GM20000 (cell line): ENCODE data around the gene EHF.

Source experiments
- DNase-seq: peaks from one replicate; pipeline ENCODE4 v3.0.0; 2012; ENCODE audit warnings: low spot score
- TF ChIP-seq, protein P1 (sequence below): IDR thresholded peaks from 2 replicates; pipeline ENCODE4 v1.5.1; 2012; ENCODE audit warnings: mild to moderate bottlenecking, control low read depth; ENCODE audit errors: extremely low read depth, missing control alignments

EHF gene

GRCh38 chr11:34706709-34707461, 86.0 kb downstream of the EHF start:
- TF ChIP-seq, protein P1, sequence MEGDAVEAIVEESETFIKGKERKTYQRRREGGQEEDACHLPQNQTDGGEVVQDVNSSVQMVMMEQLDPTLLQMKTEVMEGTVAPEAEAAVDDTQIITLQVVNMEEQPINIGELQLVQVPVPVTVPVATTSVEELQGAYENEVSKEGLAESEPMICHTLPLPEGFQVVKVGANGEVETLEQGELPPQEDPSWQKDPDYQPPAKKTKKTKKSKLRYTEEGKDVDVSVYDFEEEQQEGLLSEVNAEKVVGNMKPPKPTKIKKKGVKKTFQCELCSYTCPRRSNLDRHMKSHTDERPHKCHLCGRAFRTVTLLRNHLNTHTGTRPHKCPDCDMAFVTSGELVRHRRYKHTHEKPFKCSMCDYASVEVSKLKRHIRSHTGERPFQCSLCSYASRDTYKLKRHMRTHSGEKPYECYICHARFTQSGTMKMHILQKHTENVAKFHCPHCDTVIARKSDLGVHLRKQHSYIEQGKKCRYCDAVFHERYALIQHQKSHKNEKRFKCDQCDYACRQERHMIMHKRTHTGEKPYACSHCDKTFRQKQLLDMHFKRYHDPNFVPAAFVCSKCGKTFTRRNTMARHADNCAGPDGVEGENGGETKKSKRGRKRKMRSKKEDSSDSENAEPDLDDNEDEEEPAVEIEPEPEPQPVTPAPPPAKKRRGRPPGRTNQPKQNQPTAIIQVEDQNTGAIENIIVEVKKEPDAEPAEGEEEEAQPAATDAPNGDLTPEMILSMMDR = no peak
- no peak for DNase-seq

GRCh38 chr11:34707462-34707840, 86.6 kb downstream of the EHF start:
- TF ChIP-seq, protein P1 = no peak
- no peak for DNase-seq
